ENCODE results near the gene EEF1AKMT2. TPM values are rescaled to one million over a fixed set of nuclear protein-coding genes. Genes with fewer than 3 reads are reported as not detected.

Gene EEF1AKMT2
- total and polyA plus RNA-seq, 3 experiments from 2014 or later: 18.2 to 21.1 (median 18.6) TPM

- peaks cover 34 to 44% (median 42%) of the 10 kb centered on the region in 3 donors for H3K4me1 Mint-ChIP-seq
- ChIA-PET POLR2A (interaction anchor here (1.1 kb wide), 1 partner anchor 215 kb away, joined by 3 read pairs; no protein-coding TSS in a partner anchor), CTCF (interaction anchor here (0.8 to 8.9 kb wide), 27 partner anchors 10 to 751 kb away, joined by 3 to 154 read pairs (median 4); partner anchors contain the start of gene ABRAXAS2)
- peaks cover 29% of the 10 kb centered on the region for H3K4me1 ChIP-seq (ENCODE audit: insufficient read depth, low read length)
- H3K4me3 ChIP-seq (ENCODE audit: low read length): no peak overlapping the region
- no peaks in the 10 kb centered on the region for H3K27me3 ChIP-seq (ENCODE audit: insufficient read depth, low read length, poor library complexity, severe bottlenecking)
- peak overlapping the region in 6 of 7 donors; percentile 10 to 93 (median 64) for H3K4me3 Mint-ChIP-seq
- H3K27ac Mint-ChIP-seq: peak overlapping the region in 6 of 8 donors; percentile 52 to 90 (median 82)
- H3K9me3 Mint-ChIP-seq: no peaks in the 10 kb centered on the region
- no peaks in the 10 kb centered on the region for H3K9me3 ChIP-seq (ENCODE audit: low read length)
- peaks cover 0 to 17% (median 0%) of the 10 kb centered on the region in 3 donors for H3K36me3 Mint-ChIP-seq
- H3K36me3 ChIP-seq (ENCODE audit: insufficient read depth, low read length): no peaks in the 10 kb centered on the region
- H3K27me3 Mint-ChIP-seq: peaks cover 0 to 1% of the 10 kb centered on the region in 2 donors
- no peak overlapping the region for H3K27ac ChIP-seq (ENCODE audit: low read depth, low read length)
- peak in 2 of 5 donors; percentile 49 to 58 for DNase-seq
These were observed 46.0 kb downstream of the EEF1AKMT2 start for GRCh38 chr10:124745673-124746072.

GRCh38 chr10:124745252-124745651, 46.4 kb downstream of the EEF1AKMT2 start:
- ChIA-PET POLR2A (interaction anchor here (1.4 kb wide), 1 partner anchor 12 kb away, joined by 6 read pairs; no protein-coding TSS in a partner anchor), CTCF (interaction anchor here (0.8 to 8.9 kb wide), 27 partner anchors 11 to 751 kb away, joined by 3 to 154 read pairs (median 4); partner anchors contain the start of gene ABRAXAS2)
- Histone ChIP-seq H3K36me3 (ENCODE audit: insufficient read depth, low read length) (no peaks in the 10 kb centered on the region), H3K4me3 (ENCODE audit: low read length) (no peak overlapping the region), H3K27ac (ENCODE audit: low read depth, low read length) (no peak overlapping the region), H3K9me3 (ENCODE audit: low read length) (no peaks in the 10 kb centered on the region), H3K27me3 (ENCODE audit: insufficient read depth, low read length, poor library complexity, severe bottlenecking) (no peaks in the 10 kb centered on the region), H3K4me1 (ENCODE audit: insufficient read depth, low read length) (peaks cover 34% of the 10 kb centered on the region)
- peaks cover 38 to 48% (median 46%) of the 10 kb centered on the region in 3 donors for H3K4me1 Mint-ChIP-seq
- no peaks in the 10 kb centered on the region for H3K9me3 Mint-ChIP-seq
- H3K27ac Mint-ChIP-seq: peak overlapping the region in 7 of 8 donors; percentile 80 to 92 (median 90)
- peak overlapping the region; percentile 84 to 93 (median 88) for H3K4me3 Mint-ChIP-seq
- no peak for DNase-seq
- H3K27me3 Mint-ChIP-seq: peaks cover 0 to 1% of the 10 kb centered on the region in 2 donors
- peaks cover 0 to 17% (median 0%) of the 10 kb centered on the region in 3 donors for H3K36me3 Mint-ChIP-seq

GRCh38 chr10:124744102-124745050, 47.3 kb downstream of the EEF1AKMT2 start, which contains the start of gene FAM53B:
TSS of gene FAM53B (minus strand) at chr10:124744378. CDS start at chr10:124706713, 37,665 bp downstream.
- Mint-ChIP-seq H3K9me3 (no peaks in the 10 kb centered on the region), H3K27ac (peak within 1 kb of the TSS; percentile 90 to 98 (median 96)), H3K4me1 (peaks cover 47 to 54% (median 53%) of the 10 kb centered on the region in 3 donors), H3K4me3 (peak within 1 kb of the TSS; percentile 95 to 100 (median 98)), H3K27me3 (peaks cover 0 to 1% of the 10 kb centered on the region in 2 donors), H3K36me3 (peaks cover 0 to 18% (median 0%) of the 10 kb centered on the region in 3 donors)
- peak within 1 kb of the TSS; percentile 73 for H3K27ac ChIP-seq (ENCODE audit: low read depth, low read length)
- H3K4me1 ChIP-seq (ENCODE audit: insufficient read depth, low read length): peaks cover 42% of the 10 kb centered on the region
- ChIA-PET CTCF (interaction anchor here (0.9 to 8.9 kb wide), 19 partner anchors 12 to 748 kb away, joined by 3 to 154 read pairs (median 6); partner anchors contain the start of gene ABRAXAS2), POLR2A (interaction anchor here (1.4 kb wide), 1 partner anchor 11 kb away, joined by 6 read pairs; no protein-coding TSS in a partner anchor)
- H3K27me3 ChIP-seq (ENCODE audit: insufficient read depth, low read length, poor library complexity, severe bottlenecking): no peaks in the 10 kb centered on the region
- no peaks in the 10 kb centered on the region for H3K36me3 ChIP-seq (ENCODE audit: insufficient read depth, low read length)
- H3K9me3 ChIP-seq (ENCODE audit: low read length): no peaks in the 10 kb centered on the region
- peak within 1 kb of the TSS; percentile 74 for H3K4me3 ChIP-seq (ENCODE audit: low read length)
- DNase-seq: peak; percentile 73 to 87 (median 83)

- ChIA-PET POLR2A (interaction anchor here (0.9 to 3.6 kb wide), 3 partner anchors 25 to 95 kb away, joined by 4 to 33 read pairs (median 10); no protein-coding TSS in a partner anchor), CTCF (interaction anchor here (0.6 to 17.4 kb wide), 14 partner anchors 10 to 213 kb away, joined by 3 to 397 read pairs (median 22); no protein-coding TSS in a partner anchor)
- H3K4me1 Mint-ChIP-seq: peaks cover 51 to 57% (median 56%) of the 10 kb centered on the region in 3 donors
- Histone ChIP-seq H3K9me3 (ENCODE audit: low read length) (no peaks in the 10 kb centered on the region), H3K36me3 (ENCODE audit: insufficient read depth, low read length) (no peaks in the 10 kb centered on the region), H3K4me1 (ENCODE audit: insufficient read depth, low read length) (peaks cover 52% of the 10 kb centered on the region), H3K4me3 (ENCODE audit: low read length) (peak overlapping the region; percentile 74), H3K27me3 (ENCODE audit: insufficient read depth, low read length, poor library complexity, severe bottlenecking) (no peaks in the 10 kb centered on the region), H3K27ac (ENCODE audit: low read depth, low read length) (peak overlapping the region; percentile 73)
- H3K4me3 Mint-ChIP-seq: peak overlapping the region; percentile 95 to 100 (median 98)
- H3K9me3 Mint-ChIP-seq: no peaks in the 10 kb centered on the region
- DNase-seq: peak in 2 of 5 donors; percentile 40 to 60
- H3K27me3 Mint-ChIP-seq: peaks cover 0 to 1% of the 10 kb centered on the region in 2 donors
- H3K36me3 Mint-ChIP-seq: peaks cover 0 to 18% (median 0%) of the 10 kb centered on the region in 3 donors
- H3K27ac Mint-ChIP-seq: peak overlapping the region; percentile 89 to 98 (median 96)
These were observed 48.2 kb downstream of the EEF1AKMT2 start for GRCh38 chr10:124743191-124744101.

- H3K27ac ChIP-seq (ENCODE audit: low read depth, low read length): peak overlapping the region; percentile 73
- peaks cover 60% of the 10 kb centered on the region for H3K4me1 ChIP-seq (ENCODE audit: insufficient read depth, low read length)
- H3K4me3 ChIP-seq (ENCODE audit: low read length): peak overlapping the region; percentile 74
- no peaks in the 10 kb centered on the region for H3K36me3 ChIP-seq (ENCODE audit: insufficient read depth, low read length)
- H3K9me3 ChIP-seq (ENCODE audit: low read length): no peaks in the 10 kb centered on the region
- CTCF ChIA-PET: interaction anchor here (0.6 to 17.4 kb wide), 27 partner anchors 9 to 281 kb away, joined by 3 to 397 read pairs (median 17); partner anchors contain the start of gene LHPP
- peaks cover 60 to 65% (median 65%) of the 10 kb centered on the region in 3 donors for H3K4me1 Mint-ChIP-seq
- H3K9me3 Mint-ChIP-seq: no peaks in the 10 kb centered on the region
- POLR2A ChIA-PET: interaction anchor here (0.9 to 3.6 kb wide), 7 partner anchors 24 to 115 kb away, joined by 3 to 33 read pairs (median 8); no protein-coding TSS in a partner anchor
- H3K27me3 Mint-ChIP-seq: peaks cover 0 to 1% of the 10 kb centered on the region in 2 donors
- peak overlapping the region; percentile 95 to 100 (median 98) for H3K4me3 Mint-ChIP-seq
- peaks cover 0 to 13% (median 0%) of the 10 kb centered on the region in 3 donors for H3K36me3 Mint-ChIP-seq
- H3K27me3 ChIP-seq (ENCODE audit: insufficient read depth, low read length, poor library complexity, severe bottlenecking): no peaks in the 10 kb centered on the region
- H3K27ac Mint-ChIP-seq: peak overlapping the region; percentile 89 to 98 (median 96)
- no peak for DNase-seq
These were observed 49.1 kb downstream of the EEF1AKMT2 start for GRCh38 chr10:124742413-124743190.

GRCh38 chr10:124741922-124742412, 49.7 kb downstream of the EEF1AKMT2 start:
- Histone ChIP-seq H3K4me3 (ENCODE audit: low read length) (peak overlapping the region; percentile 74), H3K4me1 (ENCODE audit: insufficient read depth, low read length) (peaks cover 66% of the 10 kb centered on the region), H3K36me3 (ENCODE audit: insufficient read depth, low read length) (no peaks in the 10 kb centered on the region), H3K9me3 (ENCODE audit: low read length) (no peaks in the 10 kb centered on the region), H3K27ac (ENCODE audit: low read depth, low read length) (peak overlapping the region; percentile 53), H3K27me3 (ENCODE audit: insufficient read depth, low read length, poor library complexity, severe bottlenecking) (no peaks in the 10 kb centered on the region)
- no peaks in the 10 kb centered on the region for H3K9me3 Mint-ChIP-seq
- H3K27me3 Mint-ChIP-seq: peaks cover 0 to 1% of the 10 kb centered on the region in 2 donors
- DNase-seq: peak in 1 of 5 donors; percentile 56
- peaks cover 66 to 72% (median 71%) of the 10 kb centered on the region in 3 donors for H3K4me1 Mint-ChIP-seq
- CTCF ChIA-PET: interaction anchor here (1.0 to 17.4 kb wide), 42 partner anchors 8 to 280 kb away, joined by 3 to 397 read pairs (median 10); partner anchors contain the start of gene LHPP
- peak overlapping the region; percentile 89 to 98 (median 96) for H3K27ac Mint-ChIP-seq
- peak overlapping the region; percentile 95 to 100 (median 98) for H3K4me3 Mint-ChIP-seq
- POLR2A ChIA-PET: interaction anchor here (0.6 to 3.6 kb wide), 14 partner anchors 9 to 202 kb away, joined by 3 to 33 read pairs (median 6); no protein-coding TSS in a partner anchor
- H3K36me3 Mint-ChIP-seq: peaks cover 0 to 14% (median 0%) of the 10 kb centered on the region in 3 donors

Data from CD8-positive, alpha-beta memory T cell (primary cell).